ENCODE measurements around the gene TRIM14. TPM values are rescaled to one million over a fixed set of nuclear protein-coding genes. Genes with fewer than 3 reads are reported as not detected.

Gene TRIM14
- total and polyA plus RNA-seq, 10 of the 15 experiments (the other 5 are each of a cell fraction or from before 2014, with no cell fraction given): 8.6 to 53.3 (median 35.7) TPM

GRCh38 chr9:98064623-98065392 is 54.2 kb downstream of the TRIM14 start (continued):
- TF ChIP-seq BCLAF1 (IDR thresholded peaks at IDR 0.05): no peak

- Histone ChIP-seq H3K79me2 (ENCODE audit: control insufficient read depth, insufficient read depth, low read length) (peaks cover 30% of the 10 kb centered on the region), H3K4me1 (ENCODE audit: control insufficient read depth, insufficient read depth, low read length) (0 out of 2 replicates have a peak, but pooled peaks cover 2% of the 10 kb centered on the region), H3K36me3 (ENCODE audit: control insufficient read depth in 2 of 2, insufficient read depth in 2 of 2, low read length in 1 of 2) (peaks cover 7 to 9% of the 10 kb centered on the region in 2 experiments; a peak in 3 of 4 replicates), H3K9ac (ENCODE audit: control insufficient read depth, insufficient read depth, low read length) (no peak overlapping the region), H3K4me3 (no peak overlapping the region), H3K27ac (ENCODE audit: control insufficient read depth, insufficient read depth) (no peak overlapping the region), H3K9me3 (replicated peaks; ENCODE audit: control insufficient read depth, insufficient read depth, low read length) (no peaks in the 10 kb centered on the region), H2AFZ (ENCODE audit: control insufficient read depth, low read depth, low read length) (no peak overlapping the region), H3K4me2 (ENCODE audit: control insufficient read depth, insufficient read depth) (no peak overlapping the region), H4K20me1 (ENCODE audit: control insufficient read depth, insufficient read depth) (no peaks in the 10 kb centered on the region), H3K27me3 (replicated peaks in 1 of 2; ENCODE audit: control insufficient read depth in 2 of 2, insufficient read depth in 2 of 2, low read length in 1 of 2) (no peaks in the 10 kb centered on the region)
- FAIRE-seq: no peak
- SMC1A ChIA-PET (ENCODE audit: uncharacterized antibody, unreplicated experiment): interaction anchor here (1.3 kb wide), 1 partner anchor 75 kb away, joined by 3 read pairs; no protein-coding TSS in a partner anchor
- 82% methylated on average over 3 of the region's 3 CpGs for WGBS (ENCODE audit: insufficient coverage, insufficient replicate concordance, low lambda C conversion rate, missing lambda C conversion rate)
- no peak for DNase-seq (ENCODE audit: low read depth, low spot score)
- POLR2A ChIA-PET: interaction anchor here (0.6 kb wide), 2 partner anchors 18 to 46 kb away, joined by 3 read pairs; no protein-coding TSS in a partner anchor
- intact Hi-C loops (cut with micrococcal nuclease; ENCODE audit: unreplicated experiment) (no loop called here), in situ Hi-C loops (cut with MboI) (loop anchor here (25.0 kb wide), 1 partner anchor 725 kb away; the partner anchor contains the start of gene ANKS6)
- no peak for ATAC-seq
- RAD21 ChIA-PET (ENCODE audit: unreplicated experiment): no interaction called here
- CTCF ChIA-PET: interaction anchor here (1.9 kb wide), 1 partner anchor 28 kb away, joined by 5 read pairs; no protein-coding TSS in a partner anchor
- BruUV-seq (replicated peaks): no TSS peak
- no peak for TF ChIP-seq NKRF (conservative IDR thresholded peaks at IDR 0.05)
- no peak for TF ChIP-seq REST (IDR thresholded peaks at IDR 0.05; ENCODE audit: low read depth, low read length)
- TF ChIP-seq MYC (IDR thresholded peaks at IDR 0.05; ENCODE audit: insufficient read depth, insufficient read length, insufficient replicate concordance, low read length, severe bottlenecking): no peak
- no peak for TF ChIP-seq CREB1 (IDR thresholded peaks at IDR 0.05; ENCODE audit: low read depth)
- no peak for TF ChIP-seq IRF4 (IDR thresholded peaks at IDR 0.05; ENCODE audit: low read depth, low read length)
- no peak for TF ChIP-seq ZSCAN29 (IDR thresholded peaks at IDR 0.05)
- TF ChIP-seq KDM1A (IDR thresholded peaks at IDR 0.05; ENCODE audit: borderline replicate concordance): no peak
- TF ChIP-seq HSF1 (IDR thresholded peaks at IDR 0.05; ENCODE audit: low read depth, low read length): no peak
- TF ChIP-seq SMARCA5 (IDR thresholded peaks at IDR 0.05): no peak
- no peak for TF ChIP-seq BACH1 (IDR thresholded peaks at IDR 0.05; ENCODE audit: borderline replicate concordance)
Measured at GRCh38 chr9:98062161-98062560, 56.9 kb downstream of the TRIM14 start.
